Activated T-helper 1 cell treated with anti-CD3 and anti-CD28 coated beads, Interleukin-2, amount 50 U/mL, for 16 hours (primary cell): ENCODE measurements around the gene MRPS7.
"Not testable (repeated sequence)": the region's sequence is repeated elsewhere in the genome, so short reads cannot be mapped to it uniquely, and the experiment has no call there.

ENCODE experiments used
- DNase-seq, 2 donors: peaks; one replicate each; pipeline ENCODE4 v3.0.0-alpha.2; 2020; ENCODE audit warnings: low read depth in 1 of 2, low spot score in 1 of 2

Gene MRPS7

DNA sequence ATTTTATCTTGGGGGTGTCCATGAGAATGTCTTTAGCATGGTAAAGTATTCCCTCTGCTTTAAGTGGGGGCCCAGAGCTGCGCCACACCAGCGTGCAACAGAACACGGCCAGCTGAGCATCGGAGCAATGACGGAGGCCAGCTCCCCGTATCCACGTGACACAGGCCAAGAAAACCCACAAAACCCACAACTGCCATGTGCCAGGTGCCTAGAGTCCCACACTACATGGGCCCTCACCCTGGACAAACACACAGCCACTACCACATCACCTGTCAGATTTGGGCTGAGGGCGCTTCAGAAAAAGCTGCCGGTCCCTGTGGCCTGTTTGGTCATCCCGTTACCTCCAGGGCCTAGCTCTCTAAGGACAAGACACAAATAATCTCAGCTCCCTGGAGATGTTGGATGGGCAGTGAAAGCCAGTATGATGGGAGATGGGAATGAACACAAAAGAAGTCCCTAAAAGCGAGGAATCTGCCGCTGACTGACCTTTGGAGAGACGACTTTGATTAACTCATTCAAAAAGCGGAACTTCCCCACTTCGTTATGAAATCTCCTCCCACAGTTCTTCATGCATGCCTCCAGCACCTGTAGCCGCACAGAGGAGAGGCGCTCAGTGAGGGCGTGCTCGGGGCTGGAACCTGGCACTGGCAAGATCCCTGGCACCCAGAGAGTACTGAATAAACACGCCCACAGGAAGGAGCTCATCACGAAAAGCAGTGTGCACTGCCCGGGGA, 17.4 kb upstream of the MRPS7 start:
- no peak for DNase-seq

DNA sequence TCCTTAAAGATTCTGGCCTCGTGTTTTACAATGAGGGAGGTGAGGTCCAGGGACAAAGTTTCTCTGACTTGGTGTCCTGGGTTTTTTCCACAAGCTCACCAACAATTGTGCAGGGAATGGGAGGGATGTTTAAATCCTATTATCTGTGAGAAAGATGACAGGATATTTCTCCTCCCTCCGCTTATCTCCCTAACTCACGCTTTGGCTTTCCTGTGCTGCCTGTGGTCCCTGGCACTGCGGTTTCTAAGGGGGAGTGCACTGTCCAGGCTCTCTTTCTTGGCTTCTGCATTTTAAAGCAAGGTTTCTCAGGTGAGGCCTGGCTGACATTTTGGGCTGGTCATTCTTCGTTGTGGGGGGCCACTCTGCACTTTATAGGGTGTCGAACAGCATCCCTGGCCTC, 16.7 kb upstream of the MRPS7 start:
- DNase-seq: no peak

DNA sequence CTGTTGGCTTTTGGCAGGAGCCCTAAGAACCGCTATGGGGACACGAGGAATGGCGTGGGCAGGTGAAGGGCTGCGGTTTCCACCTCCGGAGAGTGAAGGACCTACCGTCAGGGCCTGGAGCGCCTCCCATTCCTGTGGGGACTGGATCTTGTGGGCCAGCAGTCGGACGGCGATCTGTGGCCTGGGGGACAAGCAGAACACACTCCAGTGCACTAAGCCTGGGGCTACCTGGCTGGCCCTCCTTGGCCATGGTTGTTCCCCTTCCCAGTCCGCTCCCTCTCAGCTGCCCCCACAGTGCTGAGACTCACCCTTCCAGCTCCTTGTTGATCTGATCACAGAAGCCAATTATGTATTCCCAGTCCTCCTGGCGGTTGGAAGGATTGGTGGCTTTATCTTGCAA, 15.3 kb upstream of the MRPS7 start:
- DNase-seq: no peak

DNA sequence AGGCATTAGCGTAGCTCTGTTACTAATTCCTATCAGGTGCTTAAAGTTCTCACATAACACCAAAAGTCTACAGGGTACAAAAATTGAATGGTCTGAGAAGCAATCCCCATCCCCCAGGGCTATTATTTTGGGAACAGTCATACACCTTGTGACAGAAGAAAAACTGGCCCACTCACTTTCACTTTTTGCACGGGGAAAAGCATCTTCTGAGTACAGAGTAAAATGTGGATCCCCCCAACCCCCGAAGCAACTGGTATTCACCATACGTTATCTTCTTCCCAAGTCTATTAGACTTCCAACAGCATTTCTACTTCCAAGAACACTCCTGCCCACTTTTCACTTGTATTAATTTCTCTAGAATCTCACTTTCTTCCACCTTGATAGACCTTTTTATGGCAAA, 12.1 kb upstream of the MRPS7 start:
- DNase-seq: no peak

DNA sequence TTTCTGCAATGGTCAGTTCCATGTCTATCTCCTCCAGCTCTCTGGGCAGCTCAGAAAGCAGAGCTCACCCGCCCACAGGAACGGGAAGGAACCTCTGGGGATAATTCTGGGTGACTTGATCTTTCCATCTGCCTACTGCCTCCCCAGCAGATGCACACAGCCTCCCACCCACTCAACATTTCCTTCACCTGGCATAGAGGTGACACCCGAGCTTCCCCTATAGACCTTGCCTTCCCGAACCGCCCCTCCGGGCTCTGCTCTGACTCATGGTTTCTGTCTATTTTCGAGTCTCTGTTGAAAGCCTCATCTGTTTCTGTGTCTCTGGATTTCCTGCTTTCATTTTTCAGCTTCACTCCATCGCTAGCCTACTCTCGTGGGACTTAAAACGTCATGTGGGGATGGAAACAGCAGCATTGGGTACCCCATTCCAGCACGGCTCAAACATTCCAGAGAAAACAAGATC, 11.6 kb upstream of the MRPS7 start:
- DNase-seq: peak; percentile 52 to 66

DNA sequence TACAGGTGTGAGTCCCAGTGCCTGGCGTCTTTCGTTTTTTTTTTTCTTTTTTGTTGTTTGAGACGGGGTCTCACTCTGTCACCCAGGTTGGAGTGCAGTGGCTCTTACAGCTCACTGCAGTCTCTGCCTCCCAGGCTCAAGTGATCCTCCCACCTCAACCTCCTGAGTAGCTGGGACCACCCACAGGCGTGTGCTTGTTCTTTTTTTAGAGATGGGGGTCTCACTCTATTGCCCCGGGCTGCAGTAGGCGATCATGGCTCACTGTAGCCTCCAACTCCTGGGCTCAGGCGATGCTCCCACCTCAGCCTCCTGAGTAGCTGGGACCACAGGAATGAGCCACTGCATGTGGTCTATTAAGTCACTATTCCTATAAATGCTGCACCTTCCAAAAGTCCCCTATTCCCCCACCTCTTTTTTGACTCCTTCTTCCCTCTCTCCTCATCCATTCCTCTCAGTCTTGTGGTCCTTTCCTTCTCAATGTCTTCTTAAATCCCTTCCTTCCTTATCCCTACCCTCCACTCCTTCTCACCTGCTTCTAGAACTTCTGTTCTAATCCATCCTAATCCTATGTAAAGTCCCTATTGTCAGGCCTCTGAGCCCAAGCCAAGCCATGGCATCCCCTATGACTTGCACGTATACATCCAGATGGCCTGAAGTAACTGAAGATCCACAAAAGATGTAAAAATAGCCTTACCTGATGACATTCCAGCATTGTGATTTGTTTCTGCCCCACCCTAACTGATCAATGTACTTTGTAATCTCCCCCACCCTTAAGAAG, 9.5 kb upstream of the MRPS7 start:
- no peak for DNase-seq

DNA sequence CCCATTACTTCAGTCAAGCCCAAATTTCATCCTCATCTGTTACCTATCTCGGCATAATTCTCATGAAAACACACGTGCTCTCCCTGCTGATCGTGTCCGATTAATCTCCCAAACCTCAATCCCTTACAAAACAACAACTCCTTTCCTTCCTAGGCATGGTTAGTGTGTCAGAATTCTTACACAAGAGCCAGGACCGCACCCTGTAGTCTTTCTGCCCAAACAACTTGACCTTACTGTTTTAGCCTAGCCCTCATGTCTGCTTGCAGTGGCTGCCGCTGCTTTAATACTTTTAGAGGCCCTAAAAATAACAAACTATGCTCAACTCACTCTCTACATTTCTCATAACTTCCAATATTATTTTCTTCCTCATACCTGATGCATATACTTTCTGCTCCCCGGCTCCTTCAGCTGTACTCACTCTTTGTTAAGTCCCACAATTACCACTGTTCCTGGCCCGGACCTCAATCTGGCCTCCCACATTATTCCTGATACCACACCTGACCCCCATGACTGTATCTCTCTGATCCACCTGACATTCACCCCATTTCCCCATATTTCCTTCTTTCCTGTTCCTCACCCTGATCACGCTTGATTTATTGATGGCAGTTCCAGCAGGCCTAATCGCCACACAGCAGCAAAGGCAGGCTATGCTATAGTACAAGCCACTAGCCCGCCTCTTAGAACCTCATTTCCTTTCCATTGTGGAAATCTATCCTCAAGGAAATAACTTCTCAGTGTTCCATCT, 5.6 kb upstream of the MRPS7 start:
- not testable (repeated sequence) for DNase-seq

DNA sequence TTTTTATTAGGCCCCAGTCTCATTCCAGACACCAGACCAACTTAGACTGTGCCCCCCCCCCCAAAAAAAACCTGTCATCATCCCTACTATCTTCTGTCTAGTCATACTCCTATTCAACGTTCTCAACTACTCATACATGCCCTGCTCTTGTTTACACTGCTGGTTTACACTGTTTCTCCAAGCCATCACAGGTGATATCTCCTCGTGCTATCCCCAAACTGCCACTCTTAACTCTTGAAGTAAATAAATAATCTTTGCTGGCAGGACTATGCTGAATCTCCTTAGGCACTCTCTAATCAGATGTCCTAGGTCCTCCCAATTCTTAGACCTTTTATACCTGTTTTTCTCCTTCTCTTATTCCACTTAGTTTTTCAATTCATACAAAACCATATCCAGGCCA, 4.5 kb upstream of the MRPS7 start:
- DNase-seq: not testable (repeated sequence)

DNA sequence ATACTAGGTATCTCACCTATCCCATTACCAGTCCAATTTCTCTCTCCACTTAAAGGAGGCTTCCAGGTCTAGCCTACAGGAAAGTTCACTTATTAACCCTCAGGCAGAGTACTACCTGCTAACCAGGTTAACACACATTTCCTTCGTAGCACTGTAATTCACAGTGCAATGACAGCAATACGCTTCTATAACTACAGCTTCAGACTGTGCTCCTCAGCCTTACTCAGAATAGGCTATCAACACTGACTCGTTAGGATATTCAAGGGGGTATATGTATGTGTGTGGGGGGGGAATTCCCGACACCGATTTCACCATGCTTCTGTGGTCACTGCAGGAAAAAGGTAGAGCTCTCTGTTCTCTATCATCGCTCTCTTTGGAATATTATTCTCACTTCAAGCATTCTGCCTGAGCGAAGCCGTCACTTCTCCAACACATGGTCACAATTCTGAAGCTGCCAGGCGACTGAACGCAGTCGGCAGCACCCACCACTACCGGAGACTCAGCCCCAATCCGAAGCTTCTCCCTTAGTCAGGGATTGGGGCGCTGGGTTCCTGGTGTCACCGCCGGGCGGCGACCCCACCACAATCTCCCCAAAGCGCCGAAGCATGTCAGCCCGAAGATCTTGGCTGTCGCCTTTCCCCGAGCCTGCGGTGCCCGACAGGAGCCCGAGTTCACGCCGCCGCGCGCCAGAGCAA, 891 bp upstream of the MRPS7 start:
- DNase-seq: no peak

DNA sequence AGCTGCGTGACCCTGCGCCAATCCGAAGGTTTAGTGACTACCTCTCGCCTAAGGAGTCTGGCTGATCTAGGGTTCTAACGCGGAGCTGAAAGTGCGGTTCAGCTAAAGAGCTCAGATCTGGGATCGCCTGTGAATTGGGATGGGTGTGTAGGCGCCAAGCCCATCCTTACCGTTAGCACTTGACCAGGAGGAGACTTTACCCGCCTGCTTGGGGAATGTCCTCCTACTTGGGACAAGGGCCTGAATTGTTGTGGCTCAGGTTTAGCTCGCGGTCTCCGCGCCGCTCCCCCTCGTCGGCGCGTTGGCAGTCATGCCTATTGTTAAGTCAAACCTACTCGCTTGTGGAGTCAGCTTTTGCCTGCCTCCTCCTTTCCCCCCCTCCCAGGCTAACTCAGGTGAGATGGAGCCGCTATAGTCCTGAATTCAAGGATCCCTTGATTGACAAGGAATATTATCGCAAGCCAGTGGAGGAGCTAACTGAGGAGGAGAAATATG, 480 bp downstream of the MRPS7 start:
- DNase-seq: no peak

DNA sequence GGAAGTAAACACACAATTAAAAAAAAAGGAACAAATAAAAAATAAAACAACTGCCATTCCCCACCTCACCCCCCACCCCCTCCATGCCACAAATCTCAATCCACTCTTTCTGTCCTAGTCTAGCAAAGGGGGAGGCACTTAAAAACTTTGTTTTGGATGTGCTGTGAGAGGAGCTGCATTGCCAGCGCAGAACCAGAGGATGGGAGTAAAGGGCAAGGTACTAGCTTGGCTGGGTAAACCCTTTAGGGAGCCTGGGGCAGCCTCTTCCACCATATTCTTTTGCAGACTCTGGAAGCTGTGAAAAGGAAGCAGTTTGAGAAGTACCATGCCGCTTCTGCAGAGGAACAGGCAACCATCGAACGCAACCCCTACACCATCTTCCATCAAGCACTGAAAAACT, 1.4 kb downstream of the MRPS7 start:
- no peak for DNase-seq

DNA sequence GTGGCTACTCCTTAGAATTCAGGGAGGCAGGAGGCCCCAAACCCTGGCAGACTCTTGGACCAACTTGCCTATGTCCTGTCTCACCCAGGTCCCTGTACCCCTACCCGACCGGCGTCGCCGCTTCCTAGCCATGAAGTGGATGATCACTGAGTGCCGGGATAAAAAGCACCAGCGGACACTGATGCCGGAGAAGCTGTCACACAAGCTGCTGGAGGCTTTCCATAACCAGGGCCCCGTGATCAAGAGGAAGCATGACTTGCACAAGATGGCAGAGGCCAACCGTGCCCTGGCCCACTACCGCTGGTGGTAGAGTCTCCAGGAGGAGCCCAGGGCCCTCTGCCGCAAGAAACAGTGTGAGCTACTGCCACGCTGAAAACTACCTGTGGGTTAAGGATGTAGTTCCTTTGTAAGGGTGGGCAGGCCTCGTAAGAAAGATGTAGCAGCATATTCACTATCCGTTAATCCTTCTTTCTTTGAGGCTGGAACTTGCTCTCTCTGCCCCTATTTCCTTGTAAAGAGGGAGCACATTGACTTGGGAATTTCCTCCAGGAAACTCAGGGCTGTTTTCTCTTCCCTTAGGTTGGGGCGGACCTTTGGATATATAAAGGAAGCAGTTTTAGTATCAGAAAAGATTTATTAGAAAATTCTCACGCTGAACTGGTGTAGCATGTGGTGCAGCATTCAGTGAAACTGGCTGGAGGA, 4.1 kb downstream of the MRPS7 start:
- no peak for DNase-seq

DNA sequence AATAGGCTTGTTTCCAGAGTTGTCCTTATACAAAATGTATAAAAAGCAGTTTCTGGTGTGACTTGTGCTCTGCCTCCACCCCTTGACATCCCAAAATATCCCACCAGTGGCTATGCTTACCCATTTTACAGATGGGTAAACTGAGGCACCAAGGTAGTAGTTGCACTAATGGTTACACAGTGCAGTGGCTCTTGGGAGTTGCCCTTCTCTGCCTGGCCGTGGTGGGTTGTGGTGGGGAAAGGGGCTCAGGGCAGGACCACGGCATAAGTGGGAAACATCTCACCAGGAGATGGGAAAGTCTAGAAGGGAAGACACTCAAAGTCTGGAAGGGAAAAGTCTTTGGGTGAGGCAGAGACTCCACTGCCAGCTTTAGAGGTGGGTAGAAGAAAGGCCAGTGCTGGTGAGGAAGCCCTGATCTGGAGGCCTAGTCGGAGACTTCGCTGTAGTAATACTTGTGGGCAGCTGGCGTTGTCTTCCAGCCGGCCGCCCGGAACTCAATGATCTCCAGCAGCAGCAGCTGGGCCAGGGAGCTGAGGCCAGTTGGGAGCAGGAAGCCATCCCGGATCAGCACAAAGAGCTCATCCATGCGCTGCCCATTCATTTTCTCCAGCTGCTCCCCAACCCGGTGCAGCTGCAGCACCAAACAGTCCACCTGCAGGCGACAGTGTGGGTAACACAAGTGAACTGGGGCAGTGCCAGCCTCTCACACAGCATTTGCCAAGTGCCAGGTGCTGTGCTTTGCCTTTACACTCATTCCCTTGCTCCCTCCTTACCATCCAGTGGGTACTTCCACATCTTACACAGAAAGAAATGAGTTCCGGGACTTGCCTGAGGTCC, 4.9 kb downstream of the MRPS7 start:
- DNase-seq: no peak

DNA sequence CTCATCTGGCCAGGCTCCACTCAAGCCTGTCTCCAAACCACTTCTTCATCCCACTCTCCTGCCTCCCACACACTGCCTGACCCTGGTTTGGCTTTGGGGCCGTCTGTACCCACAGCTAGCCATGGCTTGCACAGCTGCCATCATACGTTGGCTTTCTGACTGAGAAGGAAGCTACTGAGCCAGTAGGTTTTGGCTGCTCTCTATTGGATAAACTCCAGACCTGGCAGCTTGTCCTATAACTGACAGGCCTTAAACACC, 5.4 kb downstream of the MRPS7 start:
- no peak for DNase-seq

DNA sequence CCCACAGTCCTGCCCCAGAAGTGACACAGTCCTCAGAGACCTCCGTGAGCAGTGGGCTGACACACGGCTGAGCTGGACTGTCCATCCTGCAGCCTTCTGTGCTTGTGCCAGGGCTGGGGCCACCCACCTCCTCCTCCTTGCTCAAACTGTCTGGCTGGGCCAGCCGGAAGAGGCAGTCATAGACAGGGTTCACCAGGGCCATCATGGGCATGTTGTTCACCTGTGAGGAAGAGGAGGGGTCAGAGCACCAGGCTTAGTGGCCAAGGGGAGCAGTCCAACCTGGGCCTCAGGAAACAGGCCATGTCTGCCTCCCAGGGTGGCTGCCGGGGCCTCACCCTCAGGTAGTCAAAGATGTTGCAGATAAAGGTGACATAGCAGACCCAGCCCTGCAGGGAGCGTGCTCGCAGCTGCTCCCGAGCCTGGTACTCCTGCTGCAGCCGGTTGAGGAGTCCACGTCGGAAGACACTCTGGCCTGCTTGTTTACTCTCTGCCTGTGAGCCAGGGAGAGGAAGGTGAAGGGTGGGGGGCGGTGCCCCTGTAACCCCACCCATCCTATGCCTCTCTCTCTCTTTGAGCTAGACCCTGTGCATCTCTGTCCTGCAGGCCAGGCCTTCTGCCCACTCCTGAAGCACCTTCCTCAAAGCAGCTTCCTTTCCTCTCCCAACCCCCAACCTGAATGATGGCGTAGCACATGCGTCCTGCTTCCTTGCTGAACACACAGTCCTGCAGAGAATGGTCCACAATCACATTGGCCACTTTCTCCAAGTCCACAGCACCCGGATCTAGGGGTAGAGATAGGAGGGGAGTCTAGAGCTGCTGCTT, 5.9 kb downstream of the MRPS7 start:
- DNase-seq: no peak

DNA sequence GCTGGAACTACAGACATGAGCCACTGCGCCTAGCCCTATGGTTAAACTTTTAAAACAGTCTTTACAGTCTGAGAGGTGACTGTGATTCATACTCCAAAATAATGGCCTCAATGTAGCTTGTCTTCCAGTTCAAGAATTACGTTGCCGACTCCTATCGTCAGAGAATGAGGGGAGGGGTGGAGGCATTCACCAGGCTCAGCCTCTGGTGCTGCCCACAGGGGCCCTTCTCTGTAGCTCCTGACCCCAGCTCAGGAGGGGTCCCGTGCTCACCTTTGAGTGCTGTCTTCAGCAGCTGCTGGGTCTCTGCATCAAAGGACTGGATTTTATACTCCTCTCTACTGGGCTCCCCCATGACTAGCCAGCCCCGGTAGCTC, 8.2 kb downstream of the MRPS7 start:
- DNase-seq: no peak

DNA sequence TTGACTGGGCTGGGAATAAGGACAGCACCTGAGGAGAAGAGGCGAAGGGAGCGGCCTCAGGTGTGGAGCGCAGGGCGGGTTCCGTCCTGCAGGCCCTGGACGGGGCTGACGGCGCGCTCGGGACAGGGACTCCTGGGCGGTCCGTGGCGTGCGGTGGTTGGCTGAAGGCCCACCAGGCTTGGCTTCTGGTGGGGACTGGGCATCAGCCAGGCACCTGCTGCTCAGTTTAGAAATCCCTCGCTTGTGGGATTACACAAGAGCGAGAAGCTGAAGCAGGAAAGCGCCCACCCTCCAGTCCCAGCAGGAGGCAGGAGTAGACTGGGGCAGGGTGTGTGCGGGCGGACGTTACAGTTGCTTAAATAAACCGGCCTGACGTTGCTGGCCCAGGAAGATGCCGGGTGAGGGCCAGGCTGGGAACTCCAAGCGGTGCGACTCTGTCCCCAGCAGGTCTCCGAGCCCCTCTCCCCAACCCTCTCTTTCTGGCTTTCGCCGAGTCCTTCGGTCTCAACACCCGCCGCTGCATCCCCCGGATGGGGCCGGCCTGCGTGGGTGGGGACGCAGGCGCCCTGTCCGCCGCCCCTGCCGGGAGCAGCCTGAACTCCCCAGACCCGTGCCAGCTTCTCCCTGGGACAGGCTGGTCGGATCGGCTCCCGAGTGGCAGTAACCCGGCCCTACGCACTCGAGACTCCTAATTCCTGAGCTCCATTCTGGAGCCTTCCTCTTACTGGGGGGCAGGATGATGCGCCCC, 8.7 kb downstream of the MRPS7 start:
- peak; percentile 23 to 30 for DNase-seq

DNA sequence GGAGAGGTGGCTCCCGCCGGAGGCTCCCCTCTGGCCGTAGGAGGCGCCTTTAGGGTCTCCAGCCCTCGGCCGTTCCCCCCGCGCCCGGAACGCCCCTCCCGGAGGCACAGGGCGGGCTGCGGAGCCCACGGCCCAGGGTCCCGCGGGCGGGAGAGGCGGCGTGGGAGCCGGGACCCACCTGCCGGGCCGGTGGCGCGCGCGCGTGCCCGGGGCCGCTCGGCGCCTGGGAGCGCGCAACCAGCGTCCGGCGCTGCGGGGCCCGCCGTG, 9.2 kb downstream of the MRPS7 start, which contains the start of gene MIF4GD:
Gene MIF4GD (minus strand): TSS at position 266 of the 267 bp plus-strand sequence. CDS start 1,036 bp downstream, outside the sequence.
- no peak for DNase-seq
